GM23338 (cell line): Measurements from ENCODE around the gene PIGP. TPM values are rescaled to one million over a fixed set of nuclear protein-coding genes. Genes with fewer than 3 reads are reported as not detected.

Source experiments
- ATAC-seq: fragments of 200-7000 bp; cut with Tn5 transposase; 3 replicates; pipeline ENCODE4 v1.9.1; 2020
- DNase-seq: peaks from one replicate; pipeline ENCODE4 v3.0.0-alpha.2; 2015; ENCODE audit warnings: low spot score
- H2AFZ ChIP-seq: fragments of 200-600 bp; sonication (generic); 2 replicates; pipeline ENCODE4 v1.8.0; 2016; ENCODE audit warnings: antibody characterized with exemption, mild to moderate bottlenecking, moderate library complexity
- H3F3A ChIP-seq: fragments of 200-600 bp; sonication (generic); replicated peaks from 2 replicates; pipeline ENCODE4 v1.8.0; 2017; ENCODE audit warnings: antibody characterized with exemption, mixed run types, low read depth
- H3K27ac ChIP-seq: fragments of 200-600 bp; sonication (generic); 2 replicates; pipeline ENCODE4 v1.6.1; 2016; ENCODE audit warnings: low read depth
- H3K27me3 ChIP-seq: fragments of 200-600 bp; sonication (generic); 2 replicates; pipeline ENCODE4 v1.8.0; 2016; ENCODE audit warnings: mild to moderate bottlenecking, mixed run types, moderate library complexity; ENCODE audit not compliant: insufficient read depth
- H3K36me3 ChIP-seq: fragments of 200-600 bp; sonication (generic); 2 replicates; pipeline ENCODE4 v1.8.0; 2016; ENCODE audit warnings: mild to moderate bottlenecking; ENCODE audit not compliant: insufficient read depth
- H3K4me1 ChIP-seq: fragments of 200-600 bp; sonication (generic); 2 replicates; pipeline ENCODE4 v1.8.0; 2016; ENCODE audit warnings: mild to moderate bottlenecking, moderate library complexity; ENCODE audit not compliant: insufficient read depth
- H3K4me2 ChIP-seq: fragments of 200-600 bp; sonication (generic); 2 replicates; pipeline ENCODE4 v1.7.1; 2017; ENCODE audit warnings: mixed run types
- H3K4me3 ChIP-seq: fragments of 200-600 bp; sonication (generic); 2 replicates; pipeline ENCODE4 v1.6.1; 2016; ENCODE audit warnings: mixed run types
- H3K79me2 ChIP-seq: fragments of 200-600 bp; sonication (generic); replicated peaks from 2 replicates; pipeline ENCODE4 v1.8.0; 2017; ENCODE audit warnings: mild to moderate bottlenecking; ENCODE audit not compliant: insufficient read depth
- H3K9me2 ChIP-seq: fragments of 200-600 bp; sonication (generic); 2 replicates; pipeline ENCODE4 v1.8.0; 2017; ENCODE audit not compliant: insufficient read depth
- H4K20me1 ChIP-seq: fragments of 200-600 bp; sonication (generic); replicated peaks from 2 replicates; pipeline ENCODE4 v1.8.0; 2017; ENCODE audit warnings: mild to moderate bottlenecking; ENCODE audit not compliant: insufficient read depth
- H3K27ac Mint-ChIP-seq: 2 replicates; pipeline ENCODE4 v1.8.0; 2020; ENCODE audit warnings: inconsistent platforms, mild to moderate bottlenecking, moderate library complexity, mixed read lengths
- H3K27me3 Mint-ChIP-seq: 3 replicates; pipeline ENCODE4 v1.8.0; 2022; ENCODE audit warnings: low read depth, mild to moderate bottlenecking, moderate library complexity, mixed read lengths, inconsistent platforms; ENCODE audit not compliant: insufficient read depth, poor library complexity
- H3K36me3 Mint-ChIP-seq: 3 replicates; pipeline ENCODE4 v1.8.0; 2021; ENCODE audit warnings: low read depth, mild to moderate bottlenecking, inconsistent platforms, moderate library complexity, mixed read lengths
- H3K4me1 Mint-ChIP-seq: 3 replicates; pipeline ENCODE4 v1.8.0; 2020; ENCODE audit warnings: mild to moderate bottlenecking, inconsistent platforms, mixed read lengths
- H3K4me3 Mint-ChIP-seq: 3 replicates; pipeline ENCODE4 v1.8.0; 2021; ENCODE audit warnings: moderate library complexity, mild to moderate bottlenecking, inconsistent platforms, mixed read lengths
- H3K9me3 Mint-ChIP-seq: 3 replicates; pipeline ENCODE4 v1.8.0; 2020; ENCODE audit warnings: moderate library complexity, mild to moderate bottlenecking, inconsistent platforms, mixed read lengths
- CREB1 ChIP-seq: fragments of 250-450 bp; sonication (Bioruptor Pico); IDR thresholded peaks from 2 replicates; pipeline ENCODE4 v1.5.0; 2020; ENCODE audit warnings: low read depth, mild to moderate bottlenecking, moderate library complexity
- CTCF ChIP-seq, 2 experiments: fragments of 200-600 bp in 1 of 2; sonication (generic) in 1 of 2; conservative IDR thresholded peaks; 2 replicates each; pipeline versions ENCODE4 v1.5.1 to v1.6.1; 2016 to 2017; ENCODE audit warnings: antibody characterized with exemption in 2 of 2, low read depth in 2 of 2, mild to moderate bottlenecking in 2 of 2, moderate library complexity in 1 of 2
- EZH2phosphoT487 ChIP-seq: fragments of 200-600 bp; sonication (generic); IDR thresholded peaks from one replicate; pipeline ENCODE4 v1.8.1; 2018; ENCODE audit warnings: antibody characterized with exemption; ENCODE audit not compliant: unreplicated experiment
- JUNB ChIP-seq: IDR thresholded peaks from one replicate; pipeline ENCODE4 v1.6.1; 2016; ENCODE audit warnings: antibody characterized with exemption; ENCODE audit not compliant: unreplicated experiment
- POLR2AphosphoS5 ChIP-seq: IDR thresholded peaks from 2 replicates; pipeline ENCODE4 v1.6.1; 2016; ENCODE audit warnings: antibody characterized with exemption, low read depth
- REST ChIP-seq: IDR thresholded peaks from one replicate; pipeline ENCODE4 v1.6.1; 2018; ENCODE audit warnings: antibody characterized with exemption; ENCODE audit not compliant: unreplicated experiment
- STAT1 ChIP-seq: IDR thresholded peaks from one replicate; pipeline ENCODE4 v1.6.1; 2016; ENCODE audit warnings: antibody characterized with exemption; ENCODE audit not compliant: unreplicated experiment
- ZNF114 ChIP-seq: fragments of 250-450 bp; sonication (Bioruptor Pico); IDR thresholded peaks from 2 replicates; pipeline ENCODE4 v1.5.0; 2020; ENCODE audit warnings: mild to moderate bottlenecking, moderate library complexity
- ZNF331 ChIP-seq: fragments of 250-450 bp; sonication (Bioruptor Pico); IDR thresholded peaks from 2 replicates; pipeline ENCODE4 v1.5.0; 2020; ENCODE audit warnings: low read depth, mild to moderate bottlenecking, moderate library complexity
- ZNF462 ChIP-seq: fragments of 250-450 bp; sonication (Bioruptor Pico); IDR thresholded peaks from 2 replicates; pipeline ENCODE4 v1.5.0; 2020; ENCODE audit warnings: mild to moderate bottlenecking, moderate library complexity
- polyA plus RNA-seq: library from polyadenylated mRNA; unstranded; fragments of >200 nt; fragmentation: Nextera tagmentation; extraction: Ambion mirVana; gene quantifications from 2 replicates; pipeline ENCODE4 v1.2.1, GENCODE V29; 2016
- total RNA-seq: library from RNA; depleted of rRNA; stranded (reverse); fragments of >200 nt; shearing (Covaris generic); gene quantifications from 2 replicates; pipeline ENCODE4 v1.2.3, GENCODE V29; 2014

Gene PIGP
- total and polyA plus RNA-seq, 2 experiments from 2014 or later = 5.2 to 19.6 TPM

GRCh38 chr21:37041706-37042271 lies 31.1 kb downstream of the PIGP start:
- H3K27ac Mint-ChIP-seq = no peak overlapping the region
- Histone ChIP-seq H3F3A (no peaks in the 10 kb centered on the region), H3K36me3 (no peaks in the 10 kb centered on the region), H3K27me3 (peaks cover 56% of the 10 kb centered on the region), H3K4me2 (no peak overlapping the region), H3K79me2 (no peaks in the 10 kb centered on the region), H4K20me1 (no peaks in the 10 kb centered on the region), H3K4me1 (peaks cover 7% of the 10 kb centered on the region; the same call in 1 of the 2 replicates), H3K9me2 (no peaks in the 10 kb centered on the region), H3K27ac (no peak overlapping the region), H3K4me3 (no peak overlapping the region), H2AFZ (no peak overlapping the region)
- DNase-seq = no peak
- H3K9me3 Mint-ChIP-seq = no peaks in the 10 kb centered on the region
- peaks cover 18% of the 10 kb centered on the region for H3K4me1 Mint-ChIP-seq
- H3K4me3 Mint-ChIP-seq = no peak overlapping the region
- peaks cover 32% of the 10 kb centered on the region for H3K27me3 Mint-ChIP-seq
- H3K36me3 Mint-ChIP-seq = no peaks in the 10 kb centered on the region
- ATAC-seq = peak; percentile 59
- TF ChIP-seq EZH2phosphoT487 (no peak), JUNB (no peak), ZNF114 (no peak), CTCF (conservative IDR thresholded peaks at IDR 0.05; ENCODE audit: low read depth in 2 of 2) (no peak), STAT1 (no peak), POLR2AphosphoS5 (no peak)

GRCh38 chr21:37040212-37040611 lies 32.7 kb downstream of the PIGP start:
- peaks cover 56% of the 10 kb centered on the region for H3K27me3 ChIP-seq
- no peaks in the 10 kb centered on the region for H3K9me2 ChIP-seq
- no peaks in the 10 kb centered on the region for H3K79me2 ChIP-seq
- no peak overlapping the region for H3K27ac ChIP-seq
- DNase-seq = no peak
- H4K20me1 ChIP-seq = no peaks in the 10 kb centered on the region
- H3F3A ChIP-seq = no peaks in the 10 kb centered on the region
- Mint-ChIP-seq H3K27me3 (peaks cover 31% of the 10 kb centered on the region), H3K27ac (no peak overlapping the region), H3K4me3 (no peak overlapping the region), H3K36me3 (no peaks in the 10 kb centered on the region), H3K9me3 (no peaks in the 10 kb centered on the region), H3K4me1 (peaks cover 12% of the 10 kb centered on the region)
- no peak overlapping the region for H3K4me2 ChIP-seq
- H3K4me3 ChIP-seq = no peak overlapping the region
- no peak overlapping the region for H2AFZ ChIP-seq
- ATAC-seq = no peak
- H3K36me3 ChIP-seq = no peaks in the 10 kb centered on the region
- H3K4me1 ChIP-seq = peaks cover 4% of the 10 kb centered on the region; the same call in 1 of the 2 replicates
- TF ChIP-seq ZNF462 (CRISPR knock-in tag) = no peak
- no peak for TF ChIP-seq ZNF331
- TF ChIP-seq REST = no peak
- TF ChIP-seq EZH2phosphoT487 = no peak
- TF ChIP-seq POLR2AphosphoS5 = no peak
- no peak for TF ChIP-seq JUNB
- TF ChIP-seq CREB1 (CRISPR knock-in tag) = no peak
